HepG2 (cell line): ENCODE results near the gene RAB3D. TPM values are rescaled to one million over a fixed set of nuclear protein-coding genes. Genes with fewer than 3 reads are reported as not detected.

Experiments
- ATAC-seq: fragments of 200-7000 bp; cut with Tn5 transposase; 3 replicates; pipeline ENCODE4 v1.9.1; 2020; ENCODE audit warnings: mild to moderate bottlenecking, moderate library complexity
- BruUV-seq: library from RNA; stranded (reverse); fragments of 400-500 nt; replicated peaks from 2 replicates; lab custom pipeline; 2021; lab: Mats Ljungman, UMichigan
- CTCF ChIA-PET: fragments of 300-600 bp; formaldehyde crosslinking; extraction: SDS; loops from one replicate; lab custom pipeline; 2021; ENCODE audit warnings: low total read pairs, inconsistent platforms, low intra/inter-chr PET ratio; lab: Yijun Ruan, JAX
- POLR2A ChIA-PET: fragments of 350-600 bp; sonication (Branson Sonifier 250); formaldehyde crosslinking; loops from one replicate; lab custom pipeline; 2020; ENCODE audit warnings: antibody characterized with exemption, inconsistent platforms; lab: Yijun Ruan, JAX
- DNase-seq: peaks from one replicate; pipeline ENCODE4 v3.0.0-alpha.2; 2015; ENCODE audit warnings: low spot score
- FAIRE-seq: peaks from 3 replicates; lab custom pipeline; 2011; peaks lifted over from hg19 to GRCh38; lab: Jason Lieb, UNC
- H2AFZ ChIP-seq: one replicate; pipeline ENCODE4 v1.6.1; 2011; ENCODE audit warnings: low read length, inconsistent platforms
- H3K27ac ChIP-seq: fragments of 300-600 bp; 3 replicates; pipeline ENCODE4 v1.8.0; 2011; ENCODE audit warnings: mixed run types, mild to moderate bottlenecking, mixed read lengths, low read length, inconsistent platforms; ENCODE audit not compliant: insufficient read depth; ENCODE audit errors: extremely low read length
- H3K27me3 ChIP-seq, 2 experiments: fragments of 200-600 bp in 1 of 2; 2 replicates in 1 of 2; 3 replicates in 1 of 2; pipeline versions ENCODE4 v1.6.0 to v1.8.0; 2011; ENCODE audit warnings: low read length in 2 of 2, mild to moderate bottlenecking in 2 of 2, moderate library complexity in 2 of 2, inconsistent platforms in 1 of 2; ENCODE audit not compliant: insufficient read depth in 2 of 2, control insufficient read depth in 1 of 2
- H3K36me3 ChIP-seq, 2 experiments: fragments of 200-600 bp in 1 of 2; replicated peaks in 1 of 2; 2 replicates in 1 of 2; 3 replicates in 1 of 2; pipeline versions ENCODE4 v1.5.1 to v1.8.0; 2011; ENCODE audit warnings: low read length in 2 of 2, inconsistent platforms in 1 of 2; ENCODE audit not compliant: insufficient read depth in 2 of 2, control insufficient read depth in 1 of 2
- H3K4me1 ChIP-seq: 2 replicates; pipeline ENCODE4 v1.5.1; 2012; ENCODE audit warnings: low read length, inconsistent platforms; ENCODE audit not compliant: insufficient read depth
- H3K4me2 ChIP-seq: 2 replicates; pipeline ENCODE4 v1.6.0; 2011; ENCODE audit warnings: low read depth, low read length, inconsistent platforms
- H3K4me3 ChIP-seq, 3 experiments: fragments of 200-600 bp in 1 of 3; sonication (generic), shearing (Covaris generic) in 1 of 3; replicated peaks in 1 of 3; 2 replicates each; pipeline ENCODE4 v1.5.1; 2011 to 2016; ENCODE audit warnings: low read length in 3 of 3, inconsistent platforms in 2 of 3, low read depth in 2 of 3, mild to moderate bottlenecking in 2 of 3, control low read depth in 1 of 3, mixed read lengths in 1 of 3; ENCODE audit not compliant: insufficient read depth in 1 of 3
- H3K79me2 ChIP-seq: one replicate; pipeline ENCODE4 v1.6.1; 2011; ENCODE audit warnings: low read length, inconsistent platforms; ENCODE audit not compliant: insufficient read depth
- H3K9ac ChIP-seq: 2 replicates; pipeline ENCODE4 v1.6.0; 2011; ENCODE audit warnings: mild to moderate bottlenecking, low read depth, low read length, inconsistent platforms; ENCODE audit not compliant: insufficient read depth
- H3K9me3 ChIP-seq: 2 replicates; pipeline ENCODE4 v1.5.1; 2012; ENCODE audit warnings: mild to moderate bottlenecking, low read length
- H4K20me1 ChIP-seq: 2 replicates; pipeline ENCODE4 v1.6.0; 2011; ENCODE audit warnings: inconsistent platforms, mild to moderate bottlenecking, low read length, moderate library complexity; ENCODE audit not compliant: insufficient read depth
- CTCF ChIP-seq: sonication (generic); formaldehyde crosslinking; IDR thresholded peaks from 2 replicates; pipeline ENCODE4 v1.5.0; 2020; ENCODE audit warnings: mild to moderate bottlenecking, missing genetic modification reagents, moderate library complexity
- DNMT3B ChIP-seq: conservative IDR thresholded peaks from 2 replicates; pipeline ENCODE4 v1.6.1; 2016; ENCODE audit warnings: missing biosample characterization, control low read depth
- FOSL2 ChIP-seq: sonication (generic); formaldehyde crosslinking; IDR thresholded peaks from 2 replicates; pipeline ENCODE4 v1.4.0; 2020; ENCODE audit warnings: missing genetic modification reagents
- FOXO1 ChIP-seq: sonication (generic); formaldehyde crosslinking; IDR thresholded peaks from 2 replicates; pipeline ENCODE4 v1.4.0; 2020; ENCODE audit warnings: missing genetic modification reagents
- LCORL ChIP-seq, 2 experiments: fragments of 450-650 bp in 1 of 2; sonication (generic) in 1 of 2; formaldehyde crosslinking in 1 of 2; IDR thresholded peaks; 2 replicates each; pipeline versions ENCODE4 v1.5.0 to v1.6.1; 2017 to 2020; ENCODE audit warnings: antibody characterized with exemption in 1 of 2, missing genetic modification reagents in 1 of 2
- MED1 ChIP-seq: sonication (generic); formaldehyde crosslinking; IDR thresholded peaks from 2 replicates; pipeline ENCODE4 v1.4.0; 2020; ENCODE audit warnings: missing genetic modification reagents
- PAF1 ChIP-seq: IDR thresholded peaks from 2 replicates; pipeline ENCODE4 v1.6.1; 2016; ENCODE audit warnings: missing genetic modification reagents, missing compliant biosample characterization
- REXO4 ChIP-seq: sonication (generic); formaldehyde crosslinking; IDR thresholded peaks from 2 replicates; pipeline ENCODE4 v1.8.0; 2022; ENCODE audit warnings: missing genetic modification reagents, mild to moderate bottlenecking, borderline replicate concordance
- SIN3A ChIP-seq: IDR thresholded peaks from 2 replicates; pipeline ENCODE4 v1.6.1; 2011; ENCODE audit warnings: low read depth, mild to moderate bottlenecking, control low read depth, low read length, borderline replicate concordance
- SSRP1 ChIP-seq: IDR thresholded peaks from 2 replicates; pipeline ENCODE4 v1.6.1; 2016; ENCODE audit warnings: control low read depth
- ZNF138 ChIP-seq: sonication (generic); formaldehyde crosslinking; IDR thresholded peaks from 2 replicates; pipeline ENCODE4 v1.5.0; 2020; ENCODE audit warnings: mild to moderate bottlenecking, low read depth, missing genetic modification reagents
- ZNF768 ChIP-seq: sonication (generic); formaldehyde crosslinking; IDR thresholded peaks from 2 replicates; pipeline ENCODE4 v1.4.0; 2020; ENCODE audit warnings: missing genetic modification reagents
- ZNF784 ChIP-seq: sonication (generic); formaldehyde crosslinking; IDR thresholded peaks from 2 replicates; pipeline ENCODE4 v1.5.1; 2020; ENCODE audit warnings: missing genetic modification reagents, mild to moderate bottlenecking, borderline replicate concordance
- WGBS: methylation state at CpG from one replicate; pipeline ENCODE4 v1.1.6; 2017; ENCODE audit warnings: low lambda C conversion rate; 5-methylcytosine and 5-hydroxymethylcytosine counted together
- in situ Hi-C: cut with HindIII; loops from 2 replicates; pipeline ENCODE4 v1.10.0; 2017; ENCODE audit warnings: low pct_unique_long_range_greater_than_20kb; ENCODE audit not compliant: extremely low pct_ligation_motif_present
- intact Hi-C: fragments of 100-400 bp; cut with micrococcal nuclease; formaldehyde crosslinking; loops from one replicate; pipeline ENCODE4 v1.10.0; 2022; ENCODE audit not compliant: unreplicated experiment
- polyA plus RNA-seq, 8 experiments: library from polyadenylated mRNA; depleted of rRNA in 3 of 8; stranded (reverse) in 7 of 8; unstranded in 1 of 8; fragments of >200 nt; fragmentation: Illumina TruSeq in 4 of 8; extraction: Trizol in 4 of 8; gene quantifications; 2 replicates each; pipeline versions ENCODE4 v1.2.1 to v1.2.3, GENCODE V29; 2011 to 2016; ENCODE audit warnings: low read depth in 4 of 8, missing spikeins in 1 of 8, mixed read lengths in 1 of 8; ENCODE audit not compliant: insufficient read depth in 1 of 8
- total RNA-seq, 5 experiments: library from RNA; depleted of rRNA; stranded (reverse); fragments of >200 nt; fragmentation: Illumina TruSeq; extraction: Trizol; gene quantifications; 2 replicates each; pipeline ENCODE4 v1.2.3, GENCODE V29; 2016; ENCODE audit warnings: low read depth in 1 of 5

The RAB3D gene
- total and polyA plus RNA-seq, 2 of the 13 experiments (the other 11 are each of a cell fraction or from before 2014, with no cell fraction given), result 2.0 to 16.1 TPM

- intact Hi-C loops, result loop anchor here (10.0 kb wide), 1 partner anchor 150 kb away; no protein-coding TSS in a partner anchor
- FAIRE-seq, result no peak
- H3K9ac ChIP-seq, result no peak overlapping the region
- peak; percentile 82 for TF ChIP-seq ZNF768 (CRISPR knock-in tag)
- TF ChIP-seq REXO4 (CRISPR knock-in tag), result no peak
- TF ChIP-seq, all 625 proteins: peak for 1
- Histone ChIP-seq H3K9me3 (no peaks in the 10 kb centered on the region), H3K4me1 (peaks cover 28% of the 10 kb centered on the region), H3K27me3 (peaks cover 3 to 19% of the 10 kb centered on the region in 2 experiments; a peak in 4 of 5 replicates), H2AFZ (no peak overlapping the region), H3K27ac (no peak overlapping the region), H3K79me2 (no peaks in the 10 kb centered on the region), H4K20me1 (no peaks in the 10 kb centered on the region), H3K36me3 (no peaks in the 10 kb centered on the region), H3K4me3 (no peak overlapping the region), H3K4me2 (no peak overlapping the region)
- CTCF ChIA-PET, result no interaction called here
- DNase-seq (no peak), ATAC-seq (no peak)
- WGBS, result 61% methylated on average over 4 of the region's 4 CpGs
- in situ Hi-C loops, result no loop called here
- BruUV-seq, result no TSS peak
- POLR2A ChIA-PET, result interaction anchor here (3.0 kb wide), 1 partner anchor 80 kb away, joined by 8 read pairs; the partner anchor contains the start of gene SWSAP1
These were observed 44.3 kb downstream of the RAB3D start for GRCh38 chr19:11295180-11295579.

- Histone ChIP-seq H3K27ac (no peak overlapping the region), H3K27me3 (peaks cover 3 to 13% of the 10 kb centered on the region in 2 experiments; a peak in 4 of 5 replicates), H2AFZ (no peak overlapping the region), H3K36me3 (no peaks in the 10 kb centered on the region), H3K4me2 (peak overlapping the region; percentile 81), H3K79me2 (no peaks in the 10 kb centered on the region), H3K9ac (no peak overlapping the region), H3K4me1 (peaks cover 43% of the 10 kb centered on the region), H3K9me3 (no peaks in the 10 kb centered on the region), H3K4me3 (peak overlapping the region in 1 of 3 experiments; percentile 56; a peak in 2 of 6 replicates), H4K20me1 (no peaks in the 10 kb centered on the region)
- DNase-seq (peak; percentile 78), FAIRE-seq (peak; percentile 46), ATAC-seq (peak; percentile 96)
- 11% methylated on average over 21 of the region's 41 CpGs for WGBS
- in situ Hi-C loops (no loop called here), intact Hi-C loops (loop anchor here (2.0 to 10.0 kb wide), 2 partner anchors 87 to 151 kb away; no protein-coding TSS in a partner anchor)
- ChIA-PET CTCF (interaction anchor here (1.0 to 1.8 kb wide), 4 partner anchors 87 to 189 kb away, joined by 3 to 10 read pairs (median 8); no protein-coding TSS in a partner anchor), POLR2A (interaction anchor here (0.6 to 1.0 kb wide), 8 partner anchors 25 to 187 kb away, joined by 3 to 11 read pairs (median 3); partner anchors contain the start of genes CCDC159, ODAD3, PRKCSH and SWSAP1)
- BruUV-seq, result no TSS peak
- TF ChIP-seq LCORL (IDR thresholded peaks at IDR 0.05) (no peak), LCORL (CRISPR knock-in tag; IDR thresholded peaks at IDR 0.05) (peak; percentile 98), ZNF784 (CRISPR knock-in tag) (no peak), FOXO1 (CRISPR knock-in tag) (no peak; the same call in 1 of the 2 replicates), REXO4 (CRISPR knock-in tag) (no peak), DNMT3B (peak; percentile 74; the same call in 1 of the 2 replicates), MED1 (CRISPR knock-in tag) (peak; percentile 57), PAF1 (CRISPR knock-in tag) (no peak), SSRP1 (CRISPR knock-in tag) (no peak), ZNF138 (CRISPR knock-in tag) (no peak), SIN3A (no peak; the same call in 1 of the 2 replicates), CTCF (CRISPR knock-in tag) (peak; percentile 98), FOSL2 (CRISPR knock-in tag) (peak; percentile 63)
These were observed 45.7 kb downstream of the RAB3D start for GRCh38 chr19:11293433-11294389.
